ENCODE results near the gene IGSF8.

Gene IGSF8

DNA sequence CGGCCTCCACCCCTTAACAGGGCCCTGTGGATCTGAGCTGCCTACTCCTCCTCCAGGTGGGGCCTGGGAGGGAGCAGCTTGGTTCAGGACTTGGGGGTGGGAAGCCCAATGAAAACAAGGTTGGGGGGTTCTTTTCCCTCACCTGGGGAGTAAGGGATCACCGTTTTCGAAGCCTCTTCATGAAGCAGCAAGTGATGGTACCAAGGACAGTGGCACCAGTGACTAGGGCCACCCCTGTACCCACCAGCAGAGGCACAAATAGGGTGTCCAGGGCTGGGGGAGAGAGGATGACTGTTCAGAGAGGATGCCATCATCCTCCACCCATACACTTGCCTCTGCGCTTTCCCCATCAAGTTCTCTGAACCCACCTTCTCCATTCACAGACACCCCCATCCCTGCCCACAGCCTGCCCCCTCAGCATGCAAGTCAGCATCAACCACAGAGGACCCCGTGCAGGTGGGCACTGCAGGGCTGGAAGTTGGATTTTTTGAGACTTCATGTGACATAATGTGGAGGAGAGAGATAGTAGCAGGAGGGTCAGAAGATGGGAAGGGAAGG, 6.7 kb downstream of the IGSF8 start:
- Histone ChIP-seq H3K9me3 (ENCODE audit: control insufficient read depth, low read length) (no peaks in the 10 kb centered on the region), H3K79me2 (no peaks in the 10 kb centered on the region), H3K9ac (no peak overlapping the region), H3K27ac (no peak overlapping the region), H3K4me2 (ENCODE audit: low read length) (no peak overlapping the region), H3K4me1 (no peaks in the 10 kb centered on the region), H2AFZ (no peak overlapping the region), H3K27me3 (ENCODE audit: control insufficient read depth, insufficient read depth, low read length) (no peaks in the 10 kb centered on the region), H3K4me3 (ENCODE audit: low read depth, low read length) (no peak overlapping the region), H3K36me3 (ENCODE audit: control insufficient read depth, insufficient read depth, low read length) (no peaks in the 10 kb centered on the region)
- TF ChIP-seq CTCF (IDR thresholded peaks at IDR 0.05), result no peak

- H3K27me3 ChIP-seq (ENCODE audit: control insufficient read depth, insufficient read depth, low read length), result no peaks in the 10 kb centered on the region
- no peak overlapping the region for H2AFZ ChIP-seq
- TF ChIP-seq CTCF (IDR thresholded peaks at IDR 0.05), result no peak
- H3K79me2 ChIP-seq, result no peaks in the 10 kb centered on the region
- no peak overlapping the region for H3K4me3 ChIP-seq (ENCODE audit: low read depth, low read length)
- H3K27ac ChIP-seq, result no peak overlapping the region
- H3K4me1 ChIP-seq, result no peaks in the 10 kb centered on the region
- no peaks in the 10 kb centered on the region for H3K36me3 ChIP-seq (ENCODE audit: control insufficient read depth, insufficient read depth, low read length)
- H3K9ac ChIP-seq, result no peak overlapping the region
- no peak overlapping the region for H3K4me2 ChIP-seq (ENCODE audit: low read length)
- H3K9me3 ChIP-seq (ENCODE audit: control insufficient read depth, low read length), result no peaks in the 10 kb centered on the region
Observed at GRCh38 chr1:160090760-160091159, 7.7 kb downstream of the IGSF8 start.

GRCh38 chr1:160089883-160090282, 8.5 kb downstream of the IGSF8 start:
- Histone ChIP-seq H3K4me2 (ENCODE audit: low read length) (no peak overlapping the region), H3K9me3 (ENCODE audit: control insufficient read depth, low read length) (no peaks in the 10 kb centered on the region), H3K9ac (no peak overlapping the region), H3K27ac (no peak overlapping the region), H3K4me3 (ENCODE audit: low read depth, low read length) (no peak overlapping the region), H3K36me3 (ENCODE audit: control insufficient read depth, insufficient read depth, low read length) (no peaks in the 10 kb centered on the region), H3K27me3 (ENCODE audit: control insufficient read depth, insufficient read depth, low read length) (no peaks in the 10 kb centered on the region), H3K4me1 (no peaks in the 10 kb centered on the region), H2AFZ (no peak overlapping the region), H3K79me2 (no peaks in the 10 kb centered on the region)
- no peak for TF ChIP-seq CTCF (IDR thresholded peaks at IDR 0.05)

- H3K4me3 ChIP-seq (ENCODE audit: low read depth, low read length), result no peak overlapping the region
- no peaks in the 10 kb centered on the region for H3K4me1 ChIP-seq
- no peak overlapping the region for H3K27ac ChIP-seq
- H3K4me2 ChIP-seq (ENCODE audit: low read length), result no peak overlapping the region
- H3K79me2 ChIP-seq, result no peaks in the 10 kb centered on the region
- no peaks in the 10 kb centered on the region for H3K36me3 ChIP-seq (ENCODE audit: control insufficient read depth, insufficient read depth, low read length)
- H3K9ac ChIP-seq, result no peak overlapping the region
- H3K9me3 ChIP-seq (ENCODE audit: control insufficient read depth, low read length), result no peaks in the 10 kb centered on the region
- no peaks in the 10 kb centered on the region for H3K27me3 ChIP-seq (ENCODE audit: control insufficient read depth, insufficient read depth, low read length)
- no peak overlapping the region for H2AFZ ChIP-seq
- TF ChIP-seq CTCF (IDR thresholded peaks at IDR 0.05), result no peak
Observed at GRCh38 chr1:160087118-160087662, 11.2 kb downstream of the IGSF8 start.

- Histone ChIP-seq H3K4me1 (no peaks in the 10 kb centered on the region), H3K36me3 (ENCODE audit: control insufficient read depth, insufficient read depth, low read length) (no peaks in the 10 kb centered on the region), H3K4me3 (ENCODE audit: low read depth, low read length) (no peak overlapping the region), H3K27me3 (ENCODE audit: control insufficient read depth, insufficient read depth, low read length) (no peaks in the 10 kb centered on the region), H2AFZ (no peak overlapping the region), H3K9me3 (ENCODE audit: control insufficient read depth, low read length) (no peaks in the 10 kb centered on the region), H3K9ac (no peak overlapping the region), H3K79me2 (no peaks in the 10 kb centered on the region), H3K27ac (no peak overlapping the region), H3K4me2 (ENCODE audit: low read length) (no peak overlapping the region)
- no peak for TF ChIP-seq CTCF (IDR thresholded peaks at IDR 0.05)
Observed at GRCh38 chr1:160086456-160086892, 11.9 kb downstream of the IGSF8 start.
